Hepatocyte (in vitro differentiated cells): ENCODE data around the gene ATF7.

Experiments used
- CTCF ChIP-seq: fragments of 200-600 bp; sonication (generic); IDR thresholded peaks from 2 replicates; pipeline ENCODE4 v1.5.1; 2016; ENCODE audit warnings: antibody characterized with exemption, mild to moderate bottlenecking; ENCODE audit not compliant: poor library complexity
- EZH2 ChIP-seq: fragments of 200-600 bp; sonication (generic); IDR thresholded peaks from 2 replicates; pipeline ENCODE4 v1.6.1; 2016; ENCODE audit warnings: antibody characterized with exemption, mild to moderate bottlenecking, borderline replicate concordance

- TF ChIP-seq CTCF (no peak), EZH2 (no peak)
These were observed 109.3 kb downstream of the ATF7 start for GRCh38 chr12:53516758-53517455.
